ENCODE data around the gene MTFP1. TPM values are rescaled to one million over a fixed set of nuclear protein-coding genes. Genes with fewer than 3 reads are reported as not detected.

MTFP1 gene
- total and polyA plus RNA-seq, 2 of the 4 experiments (the other 2 are of a cell fraction), result 7.3 to 7.7 TPM

GRCh38 chr22:30393322-30393680 lies 32.3 kb upstream of the MTFP1 start:
- BruUV-seq (replicated peaks), result no TSS peak
- Histone ChIP-seq H4K8ac (ENCODE audit: low read depth in 2 of 2, low read length in 2 of 2) (no peak overlapping the region), H2BK15ac (ENCODE audit: low read depth, low read length) (no peak overlapping the region), H3K9me1 (ENCODE audit: insufficient read depth, low read length) (peaks cover 12% of the 10 kb centered on the region), H3K4me1 (ENCODE audit: control insufficient read depth, insufficient read depth, low read length) (peaks cover 12% of the 10 kb centered on the region), H3K9ac (ENCODE audit: low read depth, low read length) (no peak overlapping the region), H3K4ac (ENCODE audit: low read depth, low read length) (no peak overlapping the region), H4K91ac (ENCODE audit: insufficient read depth, low read depth, low read length) (no peak overlapping the region), H3K27ac (ENCODE audit: insufficient read depth, low read length) (no peak overlapping the region), H3K36me3 (ENCODE audit: control insufficient read depth, insufficient read depth, low read length) (no peaks in the 10 kb centered on the region), H3K56ac (ENCODE audit: extremely low read depth, insufficient read depth, low read length) (no peak overlapping the region), H4K5ac (ENCODE audit: low read depth, low read length) (no peak overlapping the region), H2AK5ac (ENCODE audit: low read depth, low read length) (no peak overlapping the region), H3K9me3 (ENCODE audit: control insufficient read depth, insufficient read depth, low read length) (no peaks in the 10 kb centered on the region), H3K4me3 (ENCODE audit: insufficient read depth, low read depth, low read length) (no peak overlapping the region), H2AFZ (replicated peaks; ENCODE audit: low read length, poor library complexity) (no peak overlapping the region), H2AK9ac (replicated peaks; ENCODE audit: low read depth, low read length, poor library complexity) (no peak overlapping the region), H3K79me1 (ENCODE audit: low read depth in 1 of 2, low read length in 2 of 2) (peaks cover 7 to 17% of the 10 kb centered on the region in 2 experiments), H2BK120ac (ENCODE audit: low read depth, low read length) (no peak overlapping the region), H3K18ac (ENCODE audit: low read depth, low read length) (no peak overlapping the region), H3K4me2 (ENCODE audit: low read depth, low read length) (no peak overlapping the region), H3K23ac (ENCODE audit: low read depth, low read length) (no peak overlapping the region), H3K27me3 (ENCODE audit: control insufficient read depth, insufficient read depth, low read length) (no peaks in the 10 kb centered on the region), H2BK20ac (ENCODE audit: low read depth, low read length) (no peak overlapping the region), H2BK5ac (ENCODE audit: low read depth, low read length, poor library complexity, severe bottlenecking) (no peak overlapping the region), H3K14ac (replicated peaks; ENCODE audit: low read depth, low read length) (no peak overlapping the region), H4K20me1 (ENCODE audit: insufficient read depth, low read length) (peaks cover 9% of the 10 kb centered on the region)
- WGBS, 2 experiments (ENCODE audit: extremely low coverage in 2 of 2, insufficient read length in 1 of 2), result 66% methylated on average over 4 of the region's 7 CpGs; no CpG with 5 or more reads in 1 of the 2 experiments
- intact Hi-C loops (cut with micrococcal nuclease) (no loop called here), in situ Hi-C loops (cut with MboI; ENCODE audit: low sequenced_read_pairs) (loop anchor here (10.0 kb wide), 2 partner anchors 92 to 288 kb away; no protein-coding TSS in a partner anchor), dilution Hi-C loops (cut with HindIII; ENCODE audit: low sequenced_read_pairs, unreplicated experiment) (no loop called here)
- DNase-seq (no peak), ATAC-seq (ENCODE audit: low read depth) (no peak)
- TF ChIP-seq RFX5 (IDR thresholded peaks at IDR 0.05; ENCODE audit: low read depth, low read length) (no peak), ELK1 (IDR thresholded peaks at IDR 0.05; ENCODE audit: borderline replicate concordance, low read depth, low read length) (no peak), MAZ (IDR thresholded peaks at IDR 0.05; ENCODE audit: borderline replicate concordance, low read depth, low read length) (no peak), CEBPB (IDR thresholded peaks at IDR 0.05; ENCODE audit: low read depth, low read length) (no peak), POLR2A (IDR thresholded peaks at IDR 0.05; ENCODE audit: low read depth, low read length) (no peak), CHD1 (IDR thresholded peaks at IDR 0.05; ENCODE audit: low read depth, low read length) (no peak), MXI1 (IDR thresholded peaks at IDR 0.05; ENCODE audit: borderline replicate concordance, low read depth, low read length) (no peak), RCOR1 (IDR thresholded peaks at IDR 0.05; ENCODE audit: insufficient replicate concordance, low read length) (no peak), NFE2L2 (IDR thresholded peaks at IDR 0.05; ENCODE audit: low read depth, low read length) (no peak), SMC3 (IDR thresholded peaks at IDR 0.05; ENCODE audit: low read depth, low read length) (no peak), BHLHE40 (IDR thresholded peaks at IDR 0.05; ENCODE audit: low read depth, low read length) (no peak)
- TF ChIP-seq, protein P1, sequence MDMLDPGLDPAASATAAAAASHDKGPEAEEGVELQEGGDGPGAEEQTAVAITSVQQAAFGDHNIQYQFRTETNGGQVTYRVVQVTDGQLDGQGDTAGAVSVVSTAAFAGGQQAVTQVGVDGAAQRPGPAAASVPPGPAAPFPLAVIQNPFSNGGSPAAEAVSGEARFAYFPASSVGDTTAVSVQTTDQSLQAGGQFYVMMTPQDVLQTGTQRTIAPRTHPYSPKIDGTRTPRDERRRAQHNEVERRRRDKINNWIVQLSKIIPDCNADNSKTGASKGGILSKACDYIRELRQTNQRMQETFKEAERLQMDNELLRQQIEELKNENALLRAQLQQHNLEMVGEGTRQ (IDR thresholded peaks at IDR 0.05; ENCODE audit: low read depth, low read length), result no peak
- TF ChIP-seq, protein P2, sequence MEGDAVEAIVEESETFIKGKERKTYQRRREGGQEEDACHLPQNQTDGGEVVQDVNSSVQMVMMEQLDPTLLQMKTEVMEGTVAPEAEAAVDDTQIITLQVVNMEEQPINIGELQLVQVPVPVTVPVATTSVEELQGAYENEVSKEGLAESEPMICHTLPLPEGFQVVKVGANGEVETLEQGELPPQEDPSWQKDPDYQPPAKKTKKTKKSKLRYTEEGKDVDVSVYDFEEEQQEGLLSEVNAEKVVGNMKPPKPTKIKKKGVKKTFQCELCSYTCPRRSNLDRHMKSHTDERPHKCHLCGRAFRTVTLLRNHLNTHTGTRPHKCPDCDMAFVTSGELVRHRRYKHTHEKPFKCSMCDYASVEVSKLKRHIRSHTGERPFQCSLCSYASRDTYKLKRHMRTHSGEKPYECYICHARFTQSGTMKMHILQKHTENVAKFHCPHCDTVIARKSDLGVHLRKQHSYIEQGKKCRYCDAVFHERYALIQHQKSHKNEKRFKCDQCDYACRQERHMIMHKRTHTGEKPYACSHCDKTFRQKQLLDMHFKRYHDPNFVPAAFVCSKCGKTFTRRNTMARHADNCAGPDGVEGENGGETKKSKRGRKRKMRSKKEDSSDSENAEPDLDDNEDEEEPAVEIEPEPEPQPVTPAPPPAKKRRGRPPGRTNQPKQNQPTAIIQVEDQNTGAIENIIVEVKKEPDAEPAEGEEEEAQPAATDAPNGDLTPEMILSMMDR (conservative IDR thresholded peaks at IDR 0.05; ENCODE audit: low read depth, low read length), result no peak
- CTCF ChIA-PET, result no interaction called here
- POLR2A ChIA-PET (ENCODE audit: unreplicated experiment), result no interaction called here
